Cortex of kidney (tissue), 1 donor: ENCODE data around the gene COL18A1.
"Not testable (repeated sequence)": the region's sequence is repeated elsewhere in the genome, so short reads cannot be mapped to it uniquely, and the experiment has no call there.

Experiments
- DNase-seq: peaks from one replicate; lab custom pipeline; 2025; lab: John Stamatoyannopoulos, UW

Gene COL18A1

GRCh38 chr21:45494851-45495680 lies 90.1 kb downstream of the COL18A1 start:
- DNase-seq = no peak

- DNase-seq = no peak
Measured at GRCh38 chr21:45496151-45496967, 91.4 kb downstream of the COL18A1 start.

DNA sequence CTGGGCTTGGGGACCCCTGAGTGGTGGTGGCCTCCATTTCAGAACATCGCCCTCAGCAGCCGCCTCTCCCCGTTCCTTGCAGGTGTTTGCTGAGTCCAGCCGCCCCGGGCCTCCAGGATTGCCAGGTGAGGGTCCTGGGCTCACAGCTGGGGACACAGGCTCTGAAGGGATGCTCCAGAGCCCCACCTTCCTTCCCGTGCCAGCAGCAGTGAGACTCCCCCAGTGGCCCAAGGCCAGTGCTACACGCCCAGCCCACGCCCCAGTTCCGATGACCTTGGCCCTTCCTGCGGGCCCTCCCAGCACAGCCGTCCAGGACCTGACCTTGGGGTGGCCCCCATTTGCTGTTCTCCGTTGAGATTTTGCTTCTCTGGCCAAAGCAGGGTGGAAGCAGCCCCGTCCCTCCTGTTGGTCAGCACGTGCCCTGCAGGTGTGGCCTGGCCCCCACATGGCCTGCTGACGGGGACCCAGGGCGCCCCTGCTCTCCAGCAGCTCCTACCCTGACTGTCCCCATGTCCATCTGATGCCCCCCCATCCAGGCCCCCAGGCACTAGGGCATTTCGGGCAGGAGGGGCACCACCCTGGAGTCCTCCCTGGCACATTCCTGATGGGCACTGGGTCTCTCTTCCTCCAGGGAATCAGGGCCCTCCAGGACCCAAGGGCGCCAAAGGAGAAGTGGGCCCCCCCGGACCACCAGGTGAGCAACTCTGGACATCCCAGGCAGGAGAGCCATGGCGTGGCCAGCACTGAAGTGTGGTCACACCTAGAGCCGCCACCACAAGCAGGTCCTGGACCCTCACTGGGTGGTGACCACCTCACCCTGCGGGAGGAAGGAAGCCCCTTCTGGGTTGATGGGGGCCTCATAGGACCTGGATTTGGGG lies 92.2 kb downstream of the COL18A1 start:
- DNase-seq = no peak

- no peak for DNase-seq
Measured at GRCh38 chr21:45497846-45498645, 93.1 kb downstream of the COL18A1 start.

GRCh38 chr21:45498646-45499000 lies 93.7 kb downstream of the COL18A1 start:
- no peak for DNase-seq

GRCh38 chr21:45499201-45499750 lies 94.3 kb downstream of the COL18A1 start:
- no peak for DNase-seq

GRCh38 chr21:45499970-45500577 lies 95.1 kb downstream of the COL18A1 start:
- DNase-seq = no peak

- DNase-seq = not testable (repeated sequence)
Measured at GRCh38 chr21:45501081-45502005, 96.4 kb downstream of the COL18A1 start.

GRCh38 chr21:45502006-45502345 lies 97.0 kb downstream of the COL18A1 start:
- DNase-seq = no peak

GRCh38 chr21:45502600-45502999 lies 97.6 kb downstream of the COL18A1 start:
- DNase-seq = no peak

DNA sequence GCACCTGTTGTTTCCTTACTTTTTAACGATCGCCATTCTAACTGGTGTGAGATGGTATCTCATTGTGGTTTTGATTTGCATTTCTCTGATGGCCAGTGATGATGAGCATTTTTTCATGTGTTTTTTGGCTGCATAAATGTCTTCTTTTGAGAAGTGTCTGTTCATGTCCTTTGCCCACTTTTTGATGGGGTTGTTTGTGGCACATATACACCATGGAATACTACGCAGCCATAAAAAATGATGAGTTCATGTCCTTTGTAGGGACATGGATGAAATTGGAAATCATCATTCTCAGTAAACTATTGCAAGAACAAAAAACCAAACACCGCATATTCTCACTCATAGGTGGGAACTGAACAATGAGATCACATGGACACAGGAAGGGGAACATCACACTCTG lies 98.3 kb downstream of the COL18A1 start:
- DNase-seq = not testable (repeated sequence)

DNA sequence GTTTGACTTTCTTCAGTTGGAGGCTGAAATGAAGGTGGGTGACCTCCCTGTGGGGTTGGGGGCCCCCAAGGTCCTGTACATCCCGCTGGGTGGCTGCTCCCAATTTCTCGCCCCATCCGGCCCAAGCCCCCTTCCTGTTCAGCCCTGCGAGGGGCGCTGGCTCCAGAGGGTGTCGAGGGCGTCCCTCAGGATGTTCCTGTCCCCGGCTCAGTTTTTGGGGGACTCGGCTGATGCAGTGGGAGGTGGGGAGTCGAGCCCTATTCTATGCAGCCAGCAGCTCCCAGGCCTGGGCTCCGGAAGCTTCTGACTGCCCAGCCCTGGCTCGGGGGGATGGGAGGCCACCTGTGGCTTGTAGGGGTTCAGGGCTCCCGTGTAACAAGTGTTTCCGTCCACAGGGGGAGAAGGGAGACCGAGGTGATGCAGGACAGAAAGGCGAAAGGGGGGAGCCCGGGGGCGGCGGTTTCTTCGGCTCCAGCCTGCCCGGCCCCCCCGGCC lies 99.1 kb downstream of the COL18A1 start:
- no peak for DNase-seq

DNA sequence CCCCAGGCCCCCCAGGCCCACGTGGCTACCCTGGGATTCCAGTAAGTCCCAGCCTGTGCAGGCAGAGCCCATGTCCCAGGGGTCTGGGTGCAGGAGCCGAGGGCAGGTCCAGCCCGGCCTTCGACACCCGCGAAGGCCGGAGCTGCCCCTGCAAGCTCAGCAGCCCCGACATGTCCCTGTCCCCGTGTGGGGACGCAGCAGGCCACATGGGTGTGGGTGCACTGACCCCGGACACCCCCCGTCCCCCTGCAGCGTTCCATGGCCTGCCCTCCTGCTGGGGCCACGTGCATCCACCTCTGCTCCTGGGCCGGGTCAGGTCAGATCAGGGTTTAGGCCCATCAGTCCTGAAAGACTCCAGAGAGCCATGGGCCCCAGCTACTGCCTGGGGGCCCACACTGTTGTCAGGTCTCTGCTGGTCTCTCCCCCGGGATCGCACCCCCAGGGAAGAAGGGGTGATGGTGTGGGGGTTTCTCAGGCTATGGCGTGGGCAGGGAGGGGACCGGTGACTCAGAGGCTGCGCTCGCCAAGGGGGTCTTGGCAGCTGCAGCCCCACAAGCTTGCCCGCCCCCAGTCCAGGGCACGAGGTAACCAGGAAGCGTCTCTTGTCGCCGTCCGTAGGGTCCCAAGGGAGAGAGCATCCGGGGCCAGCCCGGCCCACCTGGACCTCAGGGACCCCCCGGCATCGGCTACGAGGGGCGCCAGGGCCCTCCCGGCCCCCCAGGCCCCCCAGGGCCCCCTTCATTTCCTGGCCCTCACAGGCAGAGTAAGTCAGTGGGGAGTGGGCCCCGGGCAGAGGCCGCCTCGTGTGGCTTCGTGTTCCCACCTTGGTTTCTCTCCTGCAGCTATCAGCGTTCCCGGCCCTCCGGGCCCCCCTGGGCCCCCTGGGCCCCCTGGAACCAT lies 99.8 kb downstream of the COL18A1 start:
- DNase-seq = no peak

DNA sequence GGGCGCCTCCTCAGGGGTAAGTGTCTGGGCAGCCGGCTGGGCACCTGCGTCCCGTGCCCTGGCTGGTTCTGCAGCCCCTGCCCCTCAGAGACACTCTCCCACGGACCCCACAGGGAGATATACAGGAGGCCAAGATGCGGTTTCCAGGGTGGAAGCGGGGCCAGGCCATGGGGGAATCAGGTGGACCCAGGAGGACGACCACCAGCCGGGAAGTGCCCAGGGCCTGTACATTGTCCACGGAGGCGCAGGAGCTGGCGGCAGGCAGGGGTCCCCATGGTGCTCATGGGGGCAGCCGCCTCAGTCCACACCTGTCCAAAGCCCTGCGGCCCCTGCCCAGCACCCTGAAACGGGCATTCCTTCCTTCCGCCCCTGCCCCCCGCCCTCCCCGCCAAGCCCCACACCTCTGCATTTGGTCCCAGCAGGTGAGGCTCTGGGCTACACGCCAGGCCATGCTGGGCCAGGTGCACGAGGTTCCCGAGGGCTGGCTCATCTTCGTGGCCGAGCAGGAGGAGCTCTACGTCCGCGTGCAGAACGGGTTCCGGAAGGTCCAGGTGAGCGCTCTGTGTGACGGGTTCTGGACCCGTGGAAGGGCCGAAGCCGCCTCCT lies 100.6 kb downstream of the COL18A1 start:
- no peak for DNase-seq

DNA sequence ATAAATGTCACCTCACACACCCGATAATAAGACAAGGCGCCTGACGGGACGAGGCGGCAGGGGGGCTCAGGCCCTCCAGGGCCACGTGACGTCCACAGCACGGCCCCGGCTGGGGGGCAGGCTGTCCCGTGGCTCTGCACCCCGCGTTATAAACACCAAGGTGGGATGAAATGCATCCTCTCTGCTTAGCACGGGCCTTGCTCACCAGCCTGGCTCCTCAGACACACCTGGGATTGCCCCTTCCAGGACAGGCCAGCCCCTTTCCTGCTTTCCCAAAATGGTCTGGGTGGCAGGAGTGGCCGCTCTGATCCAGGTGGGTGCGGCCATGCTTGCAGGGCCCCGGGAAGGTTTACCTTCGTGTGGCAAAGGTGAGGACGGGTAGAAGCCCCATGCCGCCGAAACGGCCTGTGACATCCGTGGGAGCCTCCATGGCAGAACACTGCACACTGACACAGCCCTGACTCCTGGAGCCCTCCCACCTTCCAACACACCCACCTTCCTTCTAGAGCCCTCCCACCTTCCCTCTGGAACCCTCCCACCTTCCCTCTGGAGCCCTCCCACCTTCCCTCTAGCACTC lies 101.4 kb downstream of the COL18A1 start:
- DNase-seq = no peak

- DNase-seq = no peak
Measured at GRCh38 chr21:45506836-45507522, 102.0 kb downstream of the COL18A1 start.

DNA sequence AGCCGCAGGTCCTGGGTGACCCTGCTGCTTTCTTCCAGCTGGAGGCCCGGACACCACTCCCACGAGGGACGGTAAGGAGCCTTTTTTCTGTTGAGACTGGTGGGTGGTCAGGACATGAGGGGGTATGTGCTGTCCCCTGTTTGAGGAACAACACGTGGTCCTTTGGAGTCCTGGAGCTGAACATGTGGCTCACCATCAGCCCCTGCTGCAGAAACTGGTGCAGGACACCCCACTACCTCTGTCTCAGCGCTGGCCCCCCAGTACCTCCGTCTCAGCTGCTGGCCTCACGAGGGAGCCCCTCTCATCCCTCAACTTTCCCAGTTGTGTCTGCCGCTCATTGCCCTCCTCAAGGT lies 102.5 kb downstream of the COL18A1 start:
- no peak for DNase-seq
